CD4-positive, alpha-beta T cell treated with Interleukin-2 at 100 ng/mL for 4 hours (primary cell): ENCODE measurements around the gene HEMGN.
"Not testable (repeated sequence)": the region's sequence is repeated elsewhere in the genome, so short reads cannot be mapped to it uniquely, and the experiment has no call there.

ENCODE experiments used
- DNase-seq: peaks from one replicate; pipeline ENCODE4 v3.0.0-alpha.2; 2020; ENCODE audit warnings: low spot score

The HEMGN gene, protein sequence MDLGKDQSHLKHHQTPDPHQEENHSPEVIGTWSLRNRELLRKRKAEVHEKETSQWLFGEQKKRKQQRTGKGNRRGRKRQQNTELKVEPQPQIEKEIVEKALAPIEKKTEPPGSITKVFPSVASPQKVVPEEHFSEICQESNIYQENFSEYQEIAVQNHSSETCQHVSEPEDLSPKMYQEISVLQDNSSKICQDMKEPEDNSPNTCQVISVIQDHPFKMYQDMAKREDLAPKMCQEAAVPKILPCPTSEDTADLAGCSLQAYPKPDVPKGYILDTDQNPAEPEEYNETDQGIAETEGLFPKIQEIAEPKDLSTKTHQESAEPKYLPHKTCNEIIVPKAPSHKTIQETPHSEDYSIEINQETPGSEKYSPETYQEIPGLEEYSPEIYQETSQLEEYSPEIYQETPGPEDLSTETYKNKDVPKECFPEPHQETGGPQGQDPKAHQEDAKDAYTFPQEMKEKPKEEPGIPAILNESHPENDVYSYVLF

DNA sequence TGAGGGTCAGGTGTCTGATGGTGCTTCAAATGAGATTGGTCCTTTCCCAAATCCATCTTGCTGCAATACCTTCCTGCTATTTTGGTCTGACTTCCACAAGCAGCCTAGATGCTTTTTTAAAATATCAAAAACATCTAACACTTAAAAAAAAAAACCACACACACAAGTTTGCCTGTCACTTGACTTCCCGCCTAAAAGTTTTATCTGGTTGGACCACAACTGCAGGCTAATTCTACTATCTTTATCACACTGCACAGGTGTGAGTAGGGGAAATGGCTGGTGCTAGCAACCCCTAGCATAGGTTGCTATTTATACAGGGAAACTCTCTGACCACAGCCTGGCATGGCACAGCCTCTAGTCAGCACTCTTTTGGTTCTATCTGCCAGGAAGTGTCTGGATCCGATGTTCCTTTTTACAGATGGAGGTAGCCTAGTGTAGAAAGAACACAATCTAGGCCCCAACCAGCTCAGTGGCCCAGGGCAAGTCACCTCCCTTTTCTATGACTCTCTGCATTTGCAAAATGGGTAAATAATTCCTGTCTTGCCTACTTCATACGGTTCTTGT lies at the start of gene HEMGN:
Gene HEMGN (minus strand): TSS at position 92 of the 564 bp plus-strand sequence. CDS start 36 bp downstream, at position 56.
- DNase-seq: peak; percentile 54

DNA sequence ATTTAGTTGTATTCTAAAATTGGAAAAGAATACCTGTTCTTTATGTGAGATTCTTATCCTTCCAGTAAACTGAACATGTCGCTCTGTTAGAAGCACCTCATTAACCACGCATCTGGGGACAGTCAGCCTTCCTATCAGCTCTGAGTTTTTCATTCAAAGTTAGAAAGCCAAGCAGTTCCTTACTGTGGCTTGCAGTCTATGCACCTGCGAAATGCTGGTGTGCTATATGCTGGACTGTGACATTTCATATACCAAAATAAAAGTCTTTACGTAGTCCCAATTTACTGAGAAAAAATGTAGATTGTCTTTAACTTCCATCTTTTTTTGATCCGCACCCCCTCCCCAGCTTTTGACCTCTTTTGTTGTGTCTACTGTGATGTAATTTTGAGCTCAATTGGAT lies 49.5 kb upstream of the HEMGN start:
- DNase-seq: no peak

DNA sequence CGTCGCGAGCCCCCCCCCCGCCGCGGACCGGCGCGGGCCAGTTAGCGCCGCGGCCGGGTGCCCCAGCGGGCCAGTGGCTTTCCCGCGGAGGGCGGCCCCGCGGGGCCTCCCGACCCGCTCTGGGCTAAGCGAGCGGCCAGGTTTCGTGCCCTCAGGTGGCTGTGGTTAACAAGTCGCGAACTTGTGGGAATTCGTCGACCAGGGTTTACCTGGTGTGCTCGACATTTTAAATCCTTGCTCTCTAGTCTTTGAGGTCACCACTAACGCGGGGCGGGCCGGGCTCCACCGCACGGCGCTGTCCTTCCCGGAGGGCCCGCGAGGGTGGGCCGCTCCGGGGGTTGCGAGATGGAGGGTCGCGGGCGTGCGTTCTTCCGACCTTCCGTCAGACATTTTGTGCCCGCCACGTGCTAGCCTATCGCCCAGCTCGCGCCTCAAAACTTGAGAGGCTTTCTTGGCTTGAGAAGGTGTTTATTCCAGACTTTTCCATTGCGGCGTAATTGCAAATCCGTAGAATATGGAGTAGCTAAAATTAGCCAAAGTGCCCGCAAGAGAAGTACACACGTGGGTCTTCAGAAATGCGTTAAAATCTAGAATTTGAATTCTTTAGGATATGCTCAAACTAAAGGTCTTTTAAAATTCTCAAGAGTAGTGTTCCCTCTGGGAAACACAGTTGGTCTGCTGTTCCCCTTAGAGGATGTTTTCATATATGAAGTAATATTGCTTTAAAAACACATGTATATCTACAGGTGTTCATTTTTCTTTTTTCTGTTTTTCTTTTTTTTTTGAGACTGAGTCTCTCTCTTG lies 47.3 kb upstream of the HEMGN start:
- peak; percentile 38 for DNase-seq

DNA sequence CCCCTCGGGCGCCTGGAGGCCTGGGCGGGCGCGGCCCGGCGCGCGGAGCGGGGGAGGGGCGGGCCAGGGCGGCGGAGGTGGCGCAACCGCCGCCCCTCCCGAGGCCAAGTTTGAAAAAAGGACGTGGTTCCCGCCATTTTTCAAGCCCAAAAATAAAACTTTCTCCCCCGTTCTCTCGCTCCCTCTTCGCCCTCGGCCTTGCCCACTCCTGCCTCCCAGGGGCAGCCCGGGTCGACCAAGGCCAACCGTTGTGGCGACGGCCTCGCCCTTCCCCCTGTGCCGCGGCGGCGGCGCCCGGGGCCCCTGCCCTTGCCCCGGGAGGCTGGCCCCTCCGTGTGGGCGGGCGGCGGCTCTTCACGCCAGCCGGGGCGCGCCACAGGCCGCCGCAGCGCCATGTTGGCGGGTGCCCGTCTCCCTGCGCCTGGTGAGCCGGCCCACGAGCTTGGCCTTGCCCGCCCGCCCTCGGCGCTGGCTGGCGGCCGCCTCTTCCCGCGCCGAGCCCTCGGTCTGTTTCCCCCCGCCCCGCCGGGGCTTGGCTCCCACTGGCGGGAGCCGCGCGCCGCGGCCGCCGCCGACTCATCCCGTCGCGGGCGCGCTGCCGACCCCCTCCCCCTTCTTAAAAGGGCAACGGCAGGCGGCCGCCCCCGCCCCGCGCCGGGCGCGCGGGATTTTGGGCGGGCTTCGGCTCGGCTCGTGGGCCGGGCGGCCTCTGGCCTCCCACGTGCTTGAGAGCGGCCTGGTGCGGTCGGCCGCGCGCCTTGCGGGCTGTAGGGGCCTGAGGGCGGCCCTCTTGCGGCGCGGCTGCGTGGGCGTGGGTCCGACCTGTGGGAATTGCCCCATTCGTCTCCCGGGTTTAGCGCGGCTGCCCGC lies 46.5 kb upstream of the HEMGN start:
- peak; percentile 79 for DNase-seq

DNA sequence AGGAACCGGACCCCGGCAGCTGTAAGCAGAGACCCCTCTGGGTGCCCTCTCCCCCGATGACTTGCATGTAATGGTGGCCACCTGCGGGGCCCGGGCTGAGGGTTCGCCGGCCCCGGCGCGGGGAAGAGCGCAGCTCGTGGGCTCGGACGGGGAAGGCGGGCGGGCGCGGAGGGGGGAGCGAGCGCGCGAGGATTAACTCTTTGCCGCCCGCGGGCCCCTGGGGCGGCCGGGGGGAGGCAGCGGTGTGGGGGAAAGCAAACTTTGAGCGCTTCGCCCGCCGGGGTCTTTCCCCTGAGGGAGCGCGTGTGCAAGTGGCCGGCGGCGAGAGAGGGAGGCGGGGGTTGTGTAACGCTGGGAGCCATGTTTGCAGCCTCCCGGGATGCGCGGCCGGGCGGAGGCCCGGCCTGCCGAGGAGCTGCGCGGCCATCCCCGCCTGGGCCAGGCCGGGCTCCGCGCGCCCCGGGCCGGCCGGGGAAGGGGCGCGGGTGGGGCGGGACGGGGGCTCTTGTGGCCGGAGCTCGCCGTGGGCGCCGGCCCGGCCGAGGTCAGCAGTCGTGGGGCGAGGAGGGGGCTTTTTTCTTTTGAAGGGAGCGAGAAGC lies 45.7 kb upstream of the HEMGN start:
- DNase-seq: peak; percentile 59

- DNase-seq: peak; percentile 94
These were observed 45.0 kb upstream of the HEMGN start, which contains the start of gene ANP32B for GRCh38 chr9:97982683-97983588. TSS of gene ANP32B (plus strand) at chr9:97983341. CDS start at chr9:97983556, 215 bp downstream.

- DNase-seq: no peak
These were observed 44.1 kb upstream of the HEMGN start for GRCh38 chr9:97981846-97982682.

DNA sequence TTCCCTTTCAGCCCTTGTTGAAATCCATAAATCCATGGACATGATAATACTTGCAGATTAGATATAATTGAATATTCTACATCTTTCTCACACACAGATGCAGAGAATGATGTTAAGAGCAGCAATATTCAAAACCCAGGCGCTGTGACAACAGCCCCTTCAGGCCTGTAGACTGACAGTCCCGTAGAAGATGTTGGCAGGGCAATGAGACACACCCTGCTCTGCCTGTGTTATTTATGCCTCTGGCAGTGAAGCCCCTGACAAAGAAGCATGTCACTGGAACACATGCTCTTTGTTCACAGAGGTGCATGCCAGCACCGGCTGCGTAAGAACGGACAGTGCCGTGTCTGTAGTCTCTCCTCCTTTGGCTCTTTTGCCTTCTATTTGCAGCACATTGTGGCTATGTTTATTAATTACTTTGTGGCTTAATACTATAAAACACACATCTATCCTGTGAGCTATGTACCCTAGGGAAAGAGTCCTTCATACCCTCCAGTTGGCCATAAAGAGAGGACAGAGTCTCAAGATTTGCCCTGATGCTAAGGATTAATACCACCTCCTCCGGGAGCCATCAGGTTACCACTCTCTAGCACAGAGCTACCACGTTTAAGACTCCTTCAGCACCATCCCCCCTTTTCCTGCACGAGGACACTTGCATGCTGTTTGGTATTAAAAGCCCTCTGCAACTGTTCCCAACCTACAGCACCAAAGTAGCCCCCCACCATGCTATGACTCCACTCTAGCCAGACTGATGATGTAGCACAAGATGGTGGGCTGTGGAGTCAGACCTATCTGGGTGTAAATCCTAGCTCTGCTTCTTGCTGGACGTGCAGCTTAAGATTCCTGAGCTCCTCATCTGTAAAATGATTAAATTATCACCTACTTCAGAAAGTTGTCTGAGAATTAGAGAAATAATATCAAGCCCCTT lies 43.2 kb upstream of the HEMGN start:
- no peak for DNase-seq

DNA sequence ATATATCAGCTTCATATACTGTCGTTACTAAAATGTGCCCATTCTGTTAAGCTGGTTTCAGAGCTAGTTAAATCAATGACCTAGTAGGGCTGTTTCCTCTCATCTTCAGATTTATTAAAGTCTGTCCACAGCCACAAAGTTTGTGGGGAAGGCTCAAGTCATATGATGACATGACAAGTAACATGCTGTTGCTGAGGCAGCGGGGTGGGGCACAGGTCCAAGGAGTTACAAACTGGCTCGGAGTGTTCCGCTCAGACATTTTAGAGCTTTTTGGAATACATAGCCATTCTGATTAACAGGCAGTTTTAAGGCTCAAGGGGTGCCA lies 42.5 kb upstream of the HEMGN start:
- no peak for DNase-seq

DNA sequence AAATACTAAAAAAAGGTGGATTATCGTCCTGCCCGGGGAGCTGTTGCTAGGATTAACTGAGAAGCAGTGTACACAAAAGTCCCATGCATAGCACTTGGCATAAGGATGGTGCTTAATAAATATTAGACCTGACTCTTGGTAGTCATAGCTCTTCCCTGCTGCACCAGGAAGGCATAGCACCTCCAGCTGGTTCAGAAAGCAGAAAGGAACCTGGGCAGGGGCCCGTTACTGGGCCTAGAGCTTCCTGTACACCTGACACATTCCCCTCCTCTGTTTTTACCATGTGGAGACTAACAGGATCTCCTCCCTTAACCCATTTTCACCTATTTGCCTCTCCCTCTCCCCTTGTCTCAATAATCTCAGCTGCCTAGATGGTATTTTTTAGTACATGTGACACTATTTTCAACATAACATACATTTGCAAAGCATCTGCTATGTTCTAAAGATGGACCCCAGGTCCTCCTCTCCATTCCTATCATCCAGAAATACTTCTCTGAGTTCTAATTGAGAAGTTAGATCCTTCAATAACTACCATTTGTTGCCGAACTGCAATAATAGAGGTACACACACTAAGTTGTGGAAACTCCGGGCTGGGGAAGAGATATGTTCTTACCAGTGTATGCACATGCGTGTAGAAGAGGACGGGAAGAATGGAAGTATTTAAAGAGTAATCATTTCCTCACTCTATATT lies 42.0 kb upstream of the HEMGN start:
- no peak for DNase-seq

DNA sequence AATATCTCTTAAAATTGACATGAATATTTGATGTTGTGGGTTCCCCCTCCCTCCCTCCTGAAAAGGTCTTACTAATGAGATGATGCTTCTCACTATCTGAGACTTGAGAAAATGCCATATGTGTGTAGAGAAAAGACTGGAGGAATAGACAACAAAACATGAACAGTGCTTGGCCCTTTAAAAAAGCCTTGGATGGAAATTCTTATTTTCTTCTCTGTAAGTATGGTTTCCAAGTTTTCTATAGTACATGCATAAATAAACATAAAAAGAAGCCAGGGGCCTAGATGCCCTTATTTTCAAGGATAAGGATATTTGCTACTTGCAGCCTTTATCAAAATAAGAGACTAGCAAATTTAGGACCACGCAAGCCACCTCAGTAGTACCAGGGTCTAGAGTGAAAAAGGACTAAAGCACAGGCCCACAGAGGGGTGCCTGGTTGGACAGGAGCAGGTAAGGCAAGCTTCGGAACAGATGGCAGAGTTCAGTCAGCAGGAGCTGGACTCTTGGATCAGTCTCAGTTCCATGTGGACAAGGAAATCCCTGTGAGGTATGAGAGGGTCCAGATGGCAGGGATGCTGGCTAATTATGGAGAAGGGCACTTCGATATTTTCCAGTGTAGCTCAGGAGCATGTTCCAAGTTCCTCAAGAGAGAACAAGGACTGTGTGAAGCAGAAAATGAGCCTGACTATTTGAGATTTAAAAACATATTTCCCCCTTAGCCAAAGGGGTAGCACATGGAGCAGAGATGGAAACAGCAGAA lies 40.6 kb upstream of the HEMGN start:
- no peak for DNase-seq

DNA sequence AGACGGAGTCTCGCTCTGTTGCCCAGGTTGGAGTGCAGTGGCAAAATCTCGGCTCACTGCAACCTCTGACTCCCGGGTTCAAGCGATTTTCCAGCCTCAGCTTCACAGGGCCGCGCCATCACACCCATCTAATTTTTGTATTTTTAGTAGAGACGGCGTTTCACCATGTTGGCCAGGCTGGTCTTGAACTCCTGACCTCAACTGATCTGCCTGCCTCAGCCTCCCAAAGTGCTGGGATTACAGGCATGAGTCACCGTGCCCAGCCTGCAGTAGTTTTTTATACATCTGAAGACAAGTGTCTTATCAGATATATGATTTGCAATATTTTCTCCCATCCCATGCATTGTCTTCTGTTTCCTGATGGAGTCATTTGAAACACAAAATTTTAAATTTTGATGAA lies 38.7 kb upstream of the HEMGN start:
- DNase-seq: not testable (repeated sequence)

GRCh38 chr9:97975376-97975775 lies 37.4 kb upstream of the HEMGN start:
- DNase-seq: no peak

GRCh38 chr9:97972753-97973152 lies 34.8 kb upstream of the HEMGN start:
- no peak for DNase-seq

- no peak for DNase-seq
These were observed 32.2 kb upstream of the HEMGN start for GRCh38 chr9:97970165-97970564.

DNA sequence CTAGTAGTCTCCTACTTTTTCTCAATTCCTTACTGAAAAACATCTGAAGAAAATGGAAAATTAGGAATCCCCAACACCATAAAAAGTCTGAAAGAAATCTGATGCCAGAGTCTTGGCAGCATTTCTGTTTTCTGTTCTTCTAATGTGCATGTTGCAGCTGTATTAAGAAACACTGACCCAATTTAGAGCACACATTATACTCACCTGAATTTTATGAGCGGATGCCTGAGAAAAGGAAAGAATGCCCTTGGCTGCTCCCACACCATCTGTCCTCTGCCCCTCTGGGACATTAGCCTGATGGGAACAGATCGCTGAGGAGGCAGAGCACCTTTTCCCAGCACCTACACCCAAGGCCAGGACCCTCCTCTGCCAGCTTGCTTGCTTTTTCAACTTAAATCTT lies 31.0 kb upstream of the HEMGN start:
- no peak for DNase-seq

DNA sequence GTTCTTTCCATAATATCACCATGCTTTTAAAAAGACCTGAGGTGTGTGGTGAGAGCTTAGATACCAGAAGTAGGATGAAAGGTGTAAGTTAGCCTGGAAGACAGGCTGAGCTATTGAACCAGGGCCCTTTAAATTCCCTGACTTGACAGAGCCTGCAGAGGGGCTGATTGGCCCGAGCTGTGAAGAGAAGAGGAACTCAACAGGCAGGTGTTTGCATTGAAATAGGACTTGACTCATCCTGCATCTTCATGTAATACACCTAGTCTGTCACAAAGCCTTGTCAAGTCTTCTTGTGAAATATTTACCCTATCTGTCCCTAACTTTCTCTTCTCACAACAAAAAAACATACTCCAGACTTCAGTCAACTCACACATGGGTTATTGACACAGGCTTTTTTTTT lies 28.5 kb upstream of the HEMGN start:
- no peak for DNase-seq
